Hepatocyte (in vitro differentiated cells): Measurements from ENCODE around the gene FMNL1. TPM values are rescaled to one million over a fixed set of nuclear protein-coding genes. Genes with fewer than 3 reads are reported as not detected.

Source experiments
- DNase-seq: peaks from one replicate; pipeline ENCODE4 v3.0.0-alpha.2; 2016; ENCODE audit warnings: low spot score
- H2AFZ ChIP-seq: fragments of 200-600 bp; sonication (generic); 2 replicates; pipeline ENCODE4 v1.6.0; 2016; ENCODE audit warnings: antibody characterized with exemption, mild to moderate bottlenecking
- H3K27ac ChIP-seq: fragments of 200-600 bp; sonication (generic); 2 replicates; pipeline ENCODE4 v1.5.1; 2016; ENCODE audit warnings: mild to moderate bottlenecking
- H3K27me3 ChIP-seq: fragments of 200-600 bp; sonication (generic); 2 replicates; pipeline ENCODE4 v1.6.1; 2016
- H3K36me3 ChIP-seq: fragments of 200-600 bp; sonication (generic); replicated peaks from 2 replicates; pipeline ENCODE4 v1.5.1; 2016; ENCODE audit warnings: low read depth; ENCODE audit not compliant: insufficient read depth
- H3K4me1 ChIP-seq: fragments of 200-600 bp; sonication (generic); 2 replicates; pipeline ENCODE4 v1.5.1; 2016; ENCODE audit warnings: mild to moderate bottlenecking, moderate library complexity; ENCODE audit not compliant: insufficient read depth
- H3K4me2 ChIP-seq: fragments of 200-600 bp; sonication (generic); 2 replicates; pipeline ENCODE4 v1.6.0; 2016
- H3K4me3 ChIP-seq: fragments of 200-600 bp; sonication (generic); 2 replicates; pipeline ENCODE4 v1.5.1; 2016; ENCODE audit warnings: mild to moderate bottlenecking
- H3K79me2 ChIP-seq: fragments of 200-600 bp; sonication (generic); 2 replicates; pipeline ENCODE4 v1.6.0; 2017; ENCODE audit warnings: mild to moderate bottlenecking
- H3K9me2 ChIP-seq: fragments of 200-600 bp; sonication (generic); replicated peaks from 2 replicates; pipeline ENCODE4 v1.6.0; 2017; ENCODE audit warnings: mild to moderate bottlenecking; ENCODE audit not compliant: insufficient read depth
- H3K9me3 ChIP-seq: fragments of 200-600 bp; sonication (generic); 2 replicates; pipeline ENCODE4 v1.5.1; 2016; ENCODE audit warnings: low read depth, mild to moderate bottlenecking
- H4K20me1 ChIP-seq: fragments of 200-600 bp; sonication (generic); 2 replicates; pipeline ENCODE4 v1.6.0; 2016; ENCODE audit warnings: mild to moderate bottlenecking; ENCODE audit not compliant: insufficient read depth, poor library complexity, severe bottlenecking
- EZH2 ChIP-seq: fragments of 200-600 bp; sonication (generic); IDR thresholded peaks from 2 replicates; pipeline ENCODE4 v1.6.1; 2016; ENCODE audit warnings: antibody characterized with exemption, mild to moderate bottlenecking, borderline replicate concordance
- EZH2phosphoT487 ChIP-seq: fragments of 200-600 bp; sonication (generic); IDR thresholded peaks from one replicate; pipeline ENCODE4 v1.6.1; 2018; ENCODE audit warnings: antibody characterized with exemption, mild to moderate bottlenecking, low read depth, moderate library complexity; ENCODE audit not compliant: unreplicated experiment, severe bottlenecking
- WGBS: methylation state at CpG from one replicate; pipeline ENCODE4 v1.1.6; 2016; ENCODE audit warnings: low lambda C conversion rate; ENCODE audit errors: missing lambda C conversion rate; 5-methylcytosine and 5-hydroxymethylcytosine counted together
- polyA plus RNA-seq: library from polyadenylated mRNA; unstranded; fragments of >200 nt; fragmentation: Nextera tagmentation; extraction: Ambion mirVana; gene quantifications from 2 replicates; pipeline ENCODE4 v1.2.1, GENCODE V29; 2016
- total RNA-seq: library from RNA; depleted of rRNA; stranded (reverse); fragments of >200 nt; gene quantifications from 2 replicates; pipeline ENCODE4 v1.2.3, GENCODE V29; 2014
- TF ChIP-seq, protein P1 (sequence below): fragments of 200-600 bp; sonication (generic); IDR thresholded peaks from 2 replicates; pipeline ENCODE4 v1.5.1; 2016; ENCODE audit warnings: antibody characterized with exemption, mild to moderate bottlenecking; ENCODE audit not compliant: poor library complexity

The FMNL1 gene
- total and polyA plus RNA-seq, 2 experiments from 2014 or later: 0.30 to 1.2 TPM

DNA sequence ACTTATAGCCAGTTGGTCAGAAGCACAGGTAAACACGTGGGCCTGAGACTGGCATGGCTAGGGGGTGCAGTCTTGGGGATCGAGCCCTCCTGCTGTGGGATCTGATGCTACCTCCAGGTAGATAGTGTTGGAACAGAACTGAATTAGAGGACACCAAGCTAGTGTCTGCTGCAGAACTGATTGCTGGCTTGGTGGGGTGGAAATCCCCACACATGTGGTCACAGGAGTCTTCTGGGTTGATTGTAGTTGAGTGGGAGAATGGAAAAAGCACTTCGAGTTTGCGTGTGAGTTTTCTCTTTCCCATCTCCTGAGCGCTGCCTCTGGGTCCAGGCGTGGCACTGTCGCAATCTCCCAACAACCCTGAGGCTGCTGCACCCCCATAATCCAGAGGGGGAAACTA is 48.2 kb downstream of the FMNL1 start:
- no peak overlapping the region for H3K4me2 ChIP-seq
- WGBS: 95% methylated on average over 7 of the region's 7 CpGs

DNA sequence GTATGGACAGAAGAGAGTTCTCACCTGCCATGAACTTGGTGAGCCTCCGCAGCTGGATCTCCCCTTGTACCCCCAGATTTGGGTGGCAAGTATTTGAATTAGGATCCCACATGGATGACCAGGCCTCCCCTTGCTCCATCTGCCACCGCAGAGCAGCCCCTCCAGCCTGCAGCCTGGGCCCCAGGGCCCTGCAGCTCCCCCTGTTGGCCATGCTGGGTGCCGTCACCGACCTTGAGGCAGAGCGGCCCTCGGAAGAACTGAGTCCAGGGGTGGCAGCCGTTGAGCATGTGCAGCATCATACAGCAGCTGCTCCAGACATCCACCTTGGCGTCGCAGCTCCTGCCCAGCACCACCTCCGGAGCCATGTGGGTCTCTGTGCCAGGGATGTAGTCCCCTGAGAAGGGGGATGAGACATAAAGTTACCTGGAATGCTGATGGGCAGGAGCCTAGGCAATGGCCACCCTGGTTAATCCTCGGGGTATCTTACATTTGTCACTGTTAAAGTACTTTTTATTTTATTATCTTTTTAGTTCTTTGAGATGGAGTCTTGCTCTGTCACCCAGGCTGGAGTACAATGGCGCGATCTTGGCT is 49.2 kb downstream of the FMNL1 start:
- H3K9me3 ChIP-seq: no peaks in the 10 kb centered on the region
- no peaks in the 10 kb centered on the region for H3K9me2 ChIP-seq
- 83% methylated on average over 13 of the region's 13 CpGs for WGBS
- H3K4me3 ChIP-seq: no peak overlapping the region
- H2AFZ ChIP-seq: no peak overlapping the region
- H3K79me2 ChIP-seq: no peaks in the 10 kb centered on the region
- no peaks in the 10 kb centered on the region for H4K20me1 ChIP-seq
- TF ChIP-seq EZH2: no peak
- TF ChIP-seq, protein P1, sequence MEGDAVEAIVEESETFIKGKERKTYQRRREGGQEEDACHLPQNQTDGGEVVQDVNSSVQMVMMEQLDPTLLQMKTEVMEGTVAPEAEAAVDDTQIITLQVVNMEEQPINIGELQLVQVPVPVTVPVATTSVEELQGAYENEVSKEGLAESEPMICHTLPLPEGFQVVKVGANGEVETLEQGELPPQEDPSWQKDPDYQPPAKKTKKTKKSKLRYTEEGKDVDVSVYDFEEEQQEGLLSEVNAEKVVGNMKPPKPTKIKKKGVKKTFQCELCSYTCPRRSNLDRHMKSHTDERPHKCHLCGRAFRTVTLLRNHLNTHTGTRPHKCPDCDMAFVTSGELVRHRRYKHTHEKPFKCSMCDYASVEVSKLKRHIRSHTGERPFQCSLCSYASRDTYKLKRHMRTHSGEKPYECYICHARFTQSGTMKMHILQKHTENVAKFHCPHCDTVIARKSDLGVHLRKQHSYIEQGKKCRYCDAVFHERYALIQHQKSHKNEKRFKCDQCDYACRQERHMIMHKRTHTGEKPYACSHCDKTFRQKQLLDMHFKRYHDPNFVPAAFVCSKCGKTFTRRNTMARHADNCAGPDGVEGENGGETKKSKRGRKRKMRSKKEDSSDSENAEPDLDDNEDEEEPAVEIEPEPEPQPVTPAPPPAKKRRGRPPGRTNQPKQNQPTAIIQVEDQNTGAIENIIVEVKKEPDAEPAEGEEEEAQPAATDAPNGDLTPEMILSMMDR: peak; percentile 33
- no peaks in the 10 kb centered on the region for H3K36me3 ChIP-seq
- no peak overlapping the region for H3K27ac ChIP-seq
- no peak overlapping the region for H3K4me2 ChIP-seq
- H3K27me3 ChIP-seq: no peaks in the 10 kb centered on the region
- DNase-seq: no peak
- H3K4me1 ChIP-seq: peaks cover 4% of the 10 kb centered on the region

More for the DNA sequence above, 48.2 kb downstream of the FMNL1 start:
- Histone ChIP-seq H3K27me3 (no peaks in the 10 kb centered on the region), H2AFZ (no peak overlapping the region), H3K4me3 (no peak overlapping the region), H3K9me2 (no peaks in the 10 kb centered on the region), H4K20me1 (no peaks in the 10 kb centered on the region), H3K9me3 (no peaks in the 10 kb centered on the region), H3K79me2 (no peaks in the 10 kb centered on the region), H3K4me1 (peaks cover 10% of the 10 kb centered on the region), H3K27ac (no peak overlapping the region), H3K36me3 (no peaks in the 10 kb centered on the region)
- DNase-seq: no peak
- TF ChIP-seq EZH2 (no peak), EZH2phosphoT487 (no peak)
- TF ChIP-seq, protein P1: no peak

DNA sequence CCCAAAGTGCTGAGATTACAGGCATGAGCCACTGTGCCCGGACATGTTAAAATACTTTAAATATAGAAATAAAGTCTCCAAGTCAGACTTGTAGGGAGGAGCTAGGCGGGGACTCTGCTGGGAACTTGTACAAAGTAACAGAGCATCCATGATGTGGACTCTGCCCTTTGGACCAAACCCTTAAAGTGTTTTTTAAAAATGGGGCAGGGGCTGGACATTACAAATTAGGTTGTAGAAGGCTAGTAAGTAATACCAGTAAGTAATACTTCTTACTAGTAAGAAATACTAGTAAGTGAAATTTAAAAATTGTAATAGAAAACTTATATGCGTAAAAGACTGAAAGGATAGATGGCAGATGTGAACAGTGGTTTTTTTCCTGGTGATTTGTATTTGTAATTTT is 49.9 kb downstream of the FMNL1 start:
- H3K79me2 ChIP-seq: no peaks in the 10 kb centered on the region
- no peak overlapping the region for H3K4me2 ChIP-seq
- H2AFZ ChIP-seq: no peak overlapping the region
- no peaks in the 10 kb centered on the region for H3K4me1 ChIP-seq
- no peak overlapping the region for H3K4me3 ChIP-seq
- H3K36me3 ChIP-seq: no peaks in the 10 kb centered on the region
- 96% methylated on average over 3 of the region's 3 CpGs for WGBS
- H3K27ac ChIP-seq: no peak overlapping the region
- H3K9me3 ChIP-seq: no peaks in the 10 kb centered on the region
- no peaks in the 10 kb centered on the region for H3K27me3 ChIP-seq
- DNase-seq: no peak
- H3K9me2 ChIP-seq: no peaks in the 10 kb centered on the region
- no peaks in the 10 kb centered on the region for H4K20me1 ChIP-seq
- no peak for TF ChIP-seq EZH2phosphoT487
- TF ChIP-seq EZH2: no peak
- TF ChIP-seq, protein P1: no peak
